PC-3 (cell line): ENCODE data around the gene PTPRE. TPM values are rescaled to one million over a fixed set of nuclear protein-coding genes. Genes with fewer than 3 reads are reported as not detected.

ENCODE experiments used
- ATAC-seq: fragments of 200-7000 bp; cut with Tn5 transposase; 2 replicates; pipeline ENCODE4 v1.9.1; 2020; ENCODE audit warnings: mild to moderate bottlenecking, moderate library complexity
- BruUV-seq: library from RNA; stranded (reverse); fragments of 400-500 nt; replicated peaks from 2 replicates; lab custom pipeline; 2021; lab: Mats Ljungman, UMichigan
- CTCF ChIA-PET: fragments of 300-600 bp; sonication (Branson Sonifier 250); formaldehyde crosslinking; loops from one replicate; lab custom pipeline; 2022; ENCODE audit warnings: antibody characterized with exemption; lab: Charles Lee
- POLR2A ChIA-PET: fragments of 300-600 bp; sonication (Branson Sonifier 250); formaldehyde crosslinking; loops from one replicate; lab custom pipeline; 2022; ENCODE audit warnings: antibody characterized with exemption; ENCODE audit not compliant: unreplicated experiment; lab: Charles Lee
- DNase-seq: peaks from one replicate; pipeline ENCODE4 v3.0.0-alpha.2; 2015
- H2AFZ ChIP-seq: fragments of 300-600 bp; sonication (generic); 2 replicates; pipeline ENCODE4 v1.6.0; 2016; ENCODE audit warnings: antibody characterized with exemption, low read length
- H3F3A ChIP-seq: fragments of 300-600 bp; sonication (generic); one replicate; pipeline ENCODE4 v1.6.0; 2017; ENCODE audit warnings: antibody characterized with exemption, low read length, control low read depth, mild to moderate bottlenecking; ENCODE audit not compliant: unreplicated experiment
- H3K27ac ChIP-seq: fragments of 300-600 bp; sonication (generic); 2 replicates; pipeline ENCODE4 v1.5.1; 2016; ENCODE audit warnings: mild to moderate bottlenecking, low read length
- H3K27me3 ChIP-seq: fragments of 300-600 bp; sonication (generic); 2 replicates; pipeline ENCODE4 v1.6.1; 2016; ENCODE audit warnings: low read length, mixed read lengths
- H3K36me3 ChIP-seq: fragments of 300-600 bp; sonication (generic); 2 replicates; pipeline ENCODE4 v1.6.1; 2016; ENCODE audit warnings: low read depth, mixed run types, low read length, mixed read lengths
- H3K4me1 ChIP-seq: fragments of 300-600 bp; sonication (generic); 2 replicates; pipeline ENCODE4 v1.5.1; 2016; ENCODE audit warnings: low read length; ENCODE audit not compliant: insufficient read depth
- H3K4me2 ChIP-seq: fragments of 300-600 bp; sonication (generic); 2 replicates; pipeline ENCODE4 v1.6.0; 2016; ENCODE audit warnings: low read length
- H3K4me3 ChIP-seq: fragments of 300-600 bp; sonication (generic); 2 replicates; pipeline ENCODE4 v1.5.1; 2016; ENCODE audit warnings: mild to moderate bottlenecking, low read length, mixed read lengths
- H3K79me2 ChIP-seq: fragments of 300-600 bp; sonication (generic); 2 replicates; pipeline ENCODE4 v1.6.1; 2017; ENCODE audit warnings: low read length, mixed read lengths
- H3K9ac ChIP-seq: fragments of 300-600 bp; sonication (generic); 2 replicates; pipeline ENCODE4 v1.6.0; 2016; ENCODE audit warnings: mild to moderate bottlenecking, low read length
- H3K9me2 ChIP-seq: fragments of 300-600 bp; sonication (generic); replicated peaks from 2 replicates; pipeline ENCODE4 v1.6.1; 2016; ENCODE audit warnings: mixed run types, low read length, mixed read lengths
- H3K9me3 ChIP-seq: fragments of 300-600 bp; sonication (generic); 2 replicates; pipeline ENCODE4 v1.6.1; 2016; ENCODE audit warnings: low read length, mixed read lengths
- H4K20me1 ChIP-seq: fragments of 300-600 bp; sonication (generic); 2 replicates; pipeline ENCODE4 v1.6.1; 2016; ENCODE audit warnings: low read length, mixed read lengths
- EZH2 ChIP-seq: fragments of 300-600 bp; sonication (generic); IDR thresholded peaks from one replicate; pipeline ENCODE4 v1.6.1; 2017; ENCODE audit warnings: antibody characterized with exemption, mild to moderate bottlenecking, low read length; ENCODE audit not compliant: unreplicated experiment
- EZH2phosphoT487 ChIP-seq: fragments of 300-600 bp; sonication (generic); IDR thresholded peaks from 2 replicates; pipeline ENCODE4 v1.6.1; 2018; ENCODE audit warnings: mild to moderate bottlenecking, antibody characterized with exemption, low read length, borderline replicate concordance
- intact Hi-C: fragments of 100-400 bp; cut with micrococcal nuclease; formaldehyde crosslinking; loops from 2 replicates; pipeline ENCODE4 v1.9.0; 2023
- total RNA-seq: library from RNA; depleted of rRNA; stranded (reverse); fragments of >200 nt; gene quantifications from 2 replicates; pipeline ENCODE4 v1.2.3, GENCODE V29; 2014
- TF ChIP-seq, protein P1 (sequence below): fragments of 300-600 bp; sonication (generic); conservative IDR thresholded peaks from 2 replicates; pipeline ENCODE4 v1.5.1; 2017; ENCODE audit warnings: antibody characterized with exemption, low read depth, mild to moderate bottlenecking, low read length

Gene PTPRE
- total RNA-seq, 1 experiment from 2014 or later, result 3.1 TPM

DNA sequence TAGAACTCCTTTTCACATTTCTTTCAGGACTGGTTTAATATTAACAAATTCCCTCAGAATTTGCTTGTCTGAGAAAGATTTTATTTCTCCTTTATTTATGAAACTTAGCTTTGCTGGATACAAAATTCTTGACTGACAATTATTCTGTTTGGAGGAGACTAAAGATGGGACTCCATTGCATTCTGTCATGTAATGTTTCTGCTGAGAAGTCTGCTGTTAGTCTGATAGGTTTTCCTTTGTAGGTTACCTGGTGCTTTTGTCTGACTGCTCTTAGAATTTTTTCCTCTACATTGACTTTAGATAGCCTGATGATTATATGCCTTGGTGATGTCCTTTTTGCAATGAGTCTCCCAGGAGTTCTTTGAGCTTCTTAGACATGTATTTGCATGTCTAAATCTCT is 37.6 kb upstream of the PTPRE start:
- H3K9me2 ChIP-seq, result no peaks in the 10 kb centered on the region
- no TSS peak for BruUV-seq
- no peak overlapping the region for H2AFZ ChIP-seq
- no peak overlapping the region for H3K9ac ChIP-seq
- H3K9me3 ChIP-seq, result no peaks in the 10 kb centered on the region
- no peak overlapping the region for H3K4me2 ChIP-seq
- ChIA-PET CTCF (no interaction called here), POLR2A (no interaction called here)
- ATAC-seq (no peak), DNase-seq (no peak)
- H3F3A ChIP-seq, result no peaks in the 10 kb centered on the region
- no peaks in the 10 kb centered on the region for H3K27me3 ChIP-seq
- H3K36me3 ChIP-seq, result no peaks in the 10 kb centered on the region
- intact Hi-C loops, result no loop called here
- H3K4me3 ChIP-seq, result no peak overlapping the region
- TF ChIP-seq, protein P1, sequence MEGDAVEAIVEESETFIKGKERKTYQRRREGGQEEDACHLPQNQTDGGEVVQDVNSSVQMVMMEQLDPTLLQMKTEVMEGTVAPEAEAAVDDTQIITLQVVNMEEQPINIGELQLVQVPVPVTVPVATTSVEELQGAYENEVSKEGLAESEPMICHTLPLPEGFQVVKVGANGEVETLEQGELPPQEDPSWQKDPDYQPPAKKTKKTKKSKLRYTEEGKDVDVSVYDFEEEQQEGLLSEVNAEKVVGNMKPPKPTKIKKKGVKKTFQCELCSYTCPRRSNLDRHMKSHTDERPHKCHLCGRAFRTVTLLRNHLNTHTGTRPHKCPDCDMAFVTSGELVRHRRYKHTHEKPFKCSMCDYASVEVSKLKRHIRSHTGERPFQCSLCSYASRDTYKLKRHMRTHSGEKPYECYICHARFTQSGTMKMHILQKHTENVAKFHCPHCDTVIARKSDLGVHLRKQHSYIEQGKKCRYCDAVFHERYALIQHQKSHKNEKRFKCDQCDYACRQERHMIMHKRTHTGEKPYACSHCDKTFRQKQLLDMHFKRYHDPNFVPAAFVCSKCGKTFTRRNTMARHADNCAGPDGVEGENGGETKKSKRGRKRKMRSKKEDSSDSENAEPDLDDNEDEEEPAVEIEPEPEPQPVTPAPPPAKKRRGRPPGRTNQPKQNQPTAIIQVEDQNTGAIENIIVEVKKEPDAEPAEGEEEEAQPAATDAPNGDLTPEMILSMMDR, result no peak
- TF ChIP-seq EZH2phosphoT487, result no peak
- no peak for TF ChIP-seq EZH2
- H4K20me1 ChIP-seq, result no peaks in the 10 kb centered on the region
- H3K79me2 ChIP-seq, result no peaks in the 10 kb centered on the region
- no peak overlapping the region for H3K27ac ChIP-seq
- no peaks in the 10 kb centered on the region for H3K4me1 ChIP-seq

DNA sequence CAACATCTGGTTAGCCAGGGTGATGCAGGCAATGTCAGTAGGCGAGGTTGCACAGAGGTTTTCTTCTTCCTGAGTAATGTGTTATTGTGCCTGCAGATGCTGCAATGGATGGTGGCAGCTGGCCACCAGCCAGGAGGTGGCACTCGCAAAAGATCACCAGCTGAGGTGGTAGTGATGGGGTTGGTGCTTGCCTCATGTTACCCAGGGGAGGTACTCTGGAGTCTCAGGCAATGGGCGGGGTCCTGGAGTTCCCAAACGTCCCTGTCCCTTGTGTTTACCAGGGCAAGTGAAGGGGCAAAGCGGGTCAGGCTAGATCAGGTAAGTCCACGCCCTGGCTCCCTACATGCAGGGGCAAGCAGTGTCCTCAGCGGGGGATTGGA is 35.3 kb upstream of the PTPRE start:
- ATAC-seq (no peak), DNase-seq (no peak)
- CTCF ChIA-PET, result interaction anchor here (1.0 kb wide), 1 partner anchor 176 kb away, joined by 3 read pairs; no protein-coding TSS in a partner anchor
- Histone ChIP-seq H3K4me3 (no peak overlapping the region), H3K36me3 (no peaks in the 10 kb centered on the region), H3K79me2 (no peaks in the 10 kb centered on the region), H4K20me1 (no peaks in the 10 kb centered on the region), H3K4me1 (no peaks in the 10 kb centered on the region), H3K4me2 (no peak overlapping the region), H3K27ac (no peak overlapping the region), H3K27me3 (peaks cover 3% of the 10 kb centered on the region), H3K9me2 (no peaks in the 10 kb centered on the region), H3K9ac (no peak overlapping the region), H3K9me3 (no peaks in the 10 kb centered on the region), H3F3A (no peaks in the 10 kb centered on the region), H2AFZ (no peak overlapping the region)
- intact Hi-C loops, result no loop called here
- TF ChIP-seq, protein P1, result no peak
- TF ChIP-seq EZH2phosphoT487 (no peak), EZH2 (no peak)
- no TSS peak for BruUV-seq
- POLR2A ChIA-PET, result no interaction called here

DNA sequence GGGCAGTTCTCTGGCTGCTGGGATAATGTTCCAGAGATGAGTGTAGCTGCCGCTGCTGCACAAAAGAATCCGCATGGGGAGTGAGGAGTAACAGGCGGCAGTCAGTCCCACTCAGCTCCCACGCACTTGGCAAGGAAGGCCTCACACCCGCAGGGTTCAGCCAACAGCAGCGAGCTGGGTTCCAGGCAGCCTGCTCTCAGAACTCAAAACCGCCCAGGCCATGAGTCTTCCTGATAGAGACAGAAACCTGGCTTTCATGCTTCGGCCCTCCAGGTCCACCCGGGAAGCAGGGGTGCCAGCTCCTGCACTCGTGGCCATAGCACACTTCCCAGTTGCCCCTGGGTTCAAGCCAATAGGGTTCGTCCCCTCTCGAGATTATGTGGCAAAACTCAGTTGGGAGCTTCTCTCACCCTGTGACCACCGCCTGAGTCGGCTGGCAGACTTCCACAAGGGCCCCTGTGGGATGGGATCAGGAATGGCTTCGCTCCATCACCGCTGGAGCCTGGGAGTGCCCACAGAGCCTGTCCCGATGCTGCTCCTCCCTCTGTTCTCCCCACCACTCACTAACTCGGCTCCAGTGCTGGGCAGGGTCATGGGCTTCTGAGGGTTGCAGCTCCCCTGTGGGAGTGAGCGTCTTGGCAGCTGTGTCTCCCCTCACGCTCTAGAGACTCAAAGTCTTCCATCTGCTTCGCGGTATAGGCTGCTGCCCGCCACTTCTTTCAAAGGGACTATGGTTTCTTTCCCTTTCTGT is 34.7 kb upstream of the PTPRE start:
- Histone ChIP-seq H3K27me3 (peaks cover 7% of the 10 kb centered on the region), H4K20me1 (no peaks in the 10 kb centered on the region), H3K36me3 (no peaks in the 10 kb centered on the region), H3K4me3 (no peak overlapping the region), H2AFZ (no peak overlapping the region), H3K79me2 (no peaks in the 10 kb centered on the region), H3K4me1 (no peaks in the 10 kb centered on the region), H3K9me3 (no peaks in the 10 kb centered on the region), H3K27ac (no peak overlapping the region), H3F3A (no peaks in the 10 kb centered on the region), H3K9me2 (no peaks in the 10 kb centered on the region), H3K9ac (no peak overlapping the region), H3K4me2 (no peak overlapping the region)
- no TSS peak for BruUV-seq
- TF ChIP-seq, protein P1, result no peak
- no peak for TF ChIP-seq EZH2
- TF ChIP-seq EZH2phosphoT487, result no peak
- DNase-seq (no peak), ATAC-seq (no peak)
- intact Hi-C loops, result no loop called here
- ChIA-PET POLR2A (no interaction called here), CTCF (interaction anchor here (1.0 kb wide), 1 partner anchor 175 kb away, joined by 3 read pairs; no protein-coding TSS in a partner anchor)
